ENCODE data around the gene GPATCH8.
"Not testable (repeated sequence)": the region's sequence is repeated elsewhere in the genome, so short reads cannot be mapped to it uniquely, and the experiment has no call there.

- not testable (repeated sequence) for TF ChIP-seq POLR2A, CTCF (IDR thresholded peaks at IDR 0.05)
These were observed 109.1 kb downstream of the GPATCH8 start for GRCh38 chr17:44394112-44394511.

Data from Peyer's patch (tissue), 4 donors.